HS-5 (cell line): ENCODE data around the gene CSNK1G3.

ENCODE experiments used
- DNase-seq: peaks from one replicate; pipeline ENCODE4 v3.0.0-alpha.2; 2012; ENCODE audit warnings: low read depth

Gene CSNK1G3

GRCh38 chr5:123647066-123647465 lies 135.1 kb downstream of the CSNK1G3 start:
- no peak for DNase-seq

DNA sequence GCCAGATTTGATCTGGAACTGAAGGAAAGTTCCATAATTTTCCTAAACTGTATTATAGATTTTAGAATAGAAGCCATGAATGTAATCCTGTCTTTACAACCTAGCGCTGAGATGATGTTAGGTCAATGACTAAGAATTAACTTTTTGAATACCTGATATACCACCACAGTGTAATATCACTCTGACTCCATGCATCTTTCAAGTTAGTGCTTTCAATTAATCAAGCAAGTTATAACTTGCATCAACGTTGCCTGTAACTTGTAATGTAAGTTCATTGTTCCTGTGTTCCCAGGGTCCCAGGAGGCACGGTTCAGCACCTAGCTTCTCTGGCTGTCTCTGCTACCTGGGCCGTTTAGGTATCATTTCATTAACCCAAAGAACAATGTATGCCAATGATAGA lies 139.3 kb downstream of the CSNK1G3 start:
- DNase-seq = no peak

- no peak for DNase-seq
Observed at GRCh38 chr5:123659011-123659410, 147.0 kb downstream of the CSNK1G3 start.

DNA sequence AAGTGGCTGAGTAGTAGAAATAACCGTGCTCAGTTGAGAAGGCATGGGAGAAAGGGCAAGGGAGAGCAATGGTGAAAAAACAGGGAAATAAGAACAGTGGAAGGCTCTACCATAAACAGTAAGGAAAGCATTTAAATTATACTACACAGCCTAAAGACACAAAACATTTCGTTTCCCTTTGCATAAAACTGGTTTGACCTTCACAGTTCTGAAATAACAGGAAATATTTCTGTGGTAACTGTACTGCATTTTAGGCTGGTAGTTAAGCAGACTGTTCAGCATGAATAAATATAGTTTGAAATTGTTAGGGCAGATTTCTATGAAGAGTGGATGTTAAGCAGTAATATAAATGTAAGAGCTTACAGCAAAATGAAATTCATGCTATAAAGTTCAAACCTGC lies 147.5 kb downstream of the CSNK1G3 start:
- no peak for DNase-seq

GRCh38 chr5:123664961-123665360 lies 153.0 kb downstream of the CSNK1G3 start:
- DNase-seq = no peak

- DNase-seq = no peak
Observed at GRCh38 chr5:123665822-123666371, 153.9 kb downstream of the CSNK1G3 start.
